ENCODE results near the gene BLNK. TPM values are rescaled to one million over a fixed set of nuclear protein-coding genes. Genes with fewer than 3 reads are reported as not detected.

Gene BLNK
- total RNA-seq, 2 experiments from 2014 or later, result not detected

- CTCF ChIA-PET, result interaction anchor here (0.6 kb wide), 1 partner anchor 14 kb away, joined by 3 read pairs; no protein-coding TSS in a partner anchor
Measured at GRCh38 chr10:96243296-96243695, 28.1 kb downstream of the BLNK start.

GRCh38 chr10:96242822-96243221 is 28.5 kb downstream of the BLNK start:
- ChIA-PET CTCF (interaction anchor here (0.6 kb wide), 1 partner anchor 13 kb away, joined by 3 read pairs; no protein-coding TSS in a partner anchor), POLR2A (no interaction called here)
- Mint-ChIP-seq H3K4me3 (no peak overlapping the region), H3K9me3 (no peaks in the 10 kb centered on the region), H3K36me3 (ENCODE audit: low read depth) (no peaks in the 10 kb centered on the region), H3K4me1 (no peaks in the 10 kb centered on the region), H3K27ac (no peak overlapping the region), H3K27me3 (no peaks in the 10 kb centered on the region)
- DNase-seq, result no peak

More at GRCh38 chr10:96243296-96243695, 28.1 kb downstream of the BLNK start:
- H3K9me3 Mint-ChIP-seq, result no peaks in the 10 kb centered on the region
- no peak for DNase-seq
- POLR2A ChIA-PET, result no interaction called here
- no peaks in the 10 kb centered on the region for H3K27me3 Mint-ChIP-seq
- no peaks in the 10 kb centered on the region for H3K4me1 Mint-ChIP-seq
- no peak overlapping the region for H3K4me3 Mint-ChIP-seq
- H3K36me3 Mint-ChIP-seq (ENCODE audit: low read depth), result no peaks in the 10 kb centered on the region
- H3K27ac Mint-ChIP-seq, result no peak overlapping the region

GRCh38 chr10:96238646-96239623 is 32.4 kb downstream of the BLNK start:
- Mint-ChIP-seq H3K4me3 (no peak overlapping the region), H3K36me3 (ENCODE audit: low read depth) (no peaks in the 10 kb centered on the region), H3K4me1 (no peaks in the 10 kb centered on the region)

DNA sequence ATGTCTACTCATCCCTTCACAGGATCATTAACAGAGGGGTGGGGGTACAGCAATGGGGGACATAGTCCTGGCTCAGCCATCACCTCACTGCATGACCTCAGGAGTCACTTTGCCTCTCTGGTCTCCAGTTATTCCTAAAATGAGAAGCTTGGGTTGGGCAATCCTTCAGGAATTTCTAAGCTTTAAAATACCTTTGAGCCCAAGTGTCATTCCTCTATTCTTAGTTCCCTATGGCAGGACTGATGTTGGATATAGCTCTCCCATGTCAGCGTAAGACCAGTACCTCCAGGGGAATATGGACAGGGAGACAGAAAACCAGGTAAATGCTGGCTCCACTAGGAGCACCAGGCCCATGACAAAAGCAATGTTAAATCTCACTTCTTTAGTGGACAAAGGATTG is 34.5 kb downstream of the BLNK start:
- no peak for DNase-seq
- Mint-ChIP-seq H3K4me3 (no peak overlapping the region), H3K27me3 (no peaks in the 10 kb centered on the region), H3K9me3 (no peaks in the 10 kb centered on the region), H3K36me3 (ENCODE audit: low read depth) (no peaks in the 10 kb centered on the region), H3K27ac (no peak overlapping the region), H3K4me1 (no peaks in the 10 kb centered on the region)
- CTCF ChIA-PET, result interaction anchor here (0.6 kb wide), 1 partner anchor 753 kb away, joined by 6 read pairs; no protein-coding TSS in a partner anchor
- POLR2A ChIA-PET, result no interaction called here

More at GRCh38 chr10:96238646-96239623, 32.4 kb downstream of the BLNK start:
- Mint-ChIP-seq H3K27me3 (no peaks in the 10 kb centered on the region), H3K9me3 (no peaks in the 10 kb centered on the region), H3K27ac (no peak overlapping the region)
- ChIA-PET CTCF (interaction anchor here (1.0 to 1.4 kb wide), 2 partner anchors 10 kb away, joined by 4 to 7 read pairs; no protein-coding TSS in a partner anchor), POLR2A (no interaction called here)
- no peak for DNase-seq

DNA sequence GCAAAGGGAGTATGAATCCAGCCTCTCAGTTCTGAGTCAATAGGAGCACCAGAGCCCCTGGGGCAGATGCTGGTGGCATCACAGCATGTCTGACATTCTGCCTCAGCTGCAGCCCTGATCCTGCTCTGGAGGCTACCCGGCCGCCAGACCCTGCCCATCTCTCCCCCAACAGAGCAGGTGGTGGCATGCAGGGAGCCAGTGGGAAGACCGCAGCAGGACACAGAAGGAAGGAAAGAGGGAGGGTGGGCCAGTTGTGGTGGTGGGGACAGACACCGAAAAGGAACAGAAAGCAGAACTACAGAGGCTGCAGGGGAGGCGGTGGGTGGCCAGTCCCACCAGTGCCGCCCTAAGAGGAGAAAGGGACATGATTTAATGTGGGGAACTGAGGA is 35.3 kb downstream of the BLNK start:
- Mint-ChIP-seq H3K9me3 (no peaks in the 10 kb centered on the region), H3K27me3 (no peaks in the 10 kb centered on the region), H3K4me1 (no peaks in the 10 kb centered on the region), H3K27ac (no peak overlapping the region), H3K36me3 (ENCODE audit: low read depth) (no peaks in the 10 kb centered on the region), H3K4me3 (no peak overlapping the region)
- ChIA-PET CTCF (no interaction called here), POLR2A (no interaction called here)
- DNase-seq, result no peak

GRCh38 chr10:96235326-96236089 is 35.9 kb downstream of the BLNK start:
- Mint-ChIP-seq H3K4me1 (no peaks in the 10 kb centered on the region), H3K27ac (no peak overlapping the region), H3K36me3 (ENCODE audit: low read depth) (no peaks in the 10 kb centered on the region), H3K27me3 (no peaks in the 10 kb centered on the region), H3K9me3 (no peaks in the 10 kb centered on the region), H3K4me3 (no peak overlapping the region)
- DNase-seq, result no peak
- CTCF ChIA-PET, result interaction anchor here (0.7 to 1.6 kb wide), 2 partner anchors 22 to 67 kb away, joined by 3 to 4 read pairs; no protein-coding TSS in a partner anchor
- POLR2A ChIA-PET, result no interaction called here

DNA sequence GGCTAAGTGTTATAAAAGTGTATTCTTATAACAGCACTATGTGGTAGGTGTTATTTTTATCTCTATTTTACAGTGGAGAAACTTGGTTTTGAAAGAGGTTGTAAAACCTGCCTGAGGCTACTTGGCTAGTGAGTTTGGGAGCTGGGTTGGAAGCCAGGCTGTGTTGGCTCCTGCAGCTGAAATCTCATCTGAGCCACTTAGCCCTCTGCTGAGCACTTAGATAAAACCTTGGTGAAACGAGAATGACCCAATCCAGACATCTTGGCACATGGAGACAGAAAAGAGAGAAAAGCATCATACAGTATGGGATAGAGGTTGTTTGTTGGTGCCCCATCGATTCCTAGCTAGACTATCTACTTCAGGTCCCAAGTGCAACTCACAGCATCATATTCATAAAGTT is 37.4 kb downstream of the BLNK start:
- no peaks in the 10 kb centered on the region for H3K4me1 Mint-ChIP-seq
- H3K27ac Mint-ChIP-seq, result no peak overlapping the region
- ChIA-PET CTCF (interaction anchor here (0.8 to 1.6 kb wide), 3 partner anchors 67 to 223 kb away, joined by 3 read pairs; no protein-coding TSS in a partner anchor), POLR2A (no interaction called here)
- no peaks in the 10 kb centered on the region for H3K27me3 Mint-ChIP-seq
- H3K36me3 Mint-ChIP-seq (ENCODE audit: low read depth), result no peaks in the 10 kb centered on the region
- no peaks in the 10 kb centered on the region for H3K9me3 Mint-ChIP-seq
- no peak for DNase-seq
- no peak overlapping the region for H3K4me3 Mint-ChIP-seq

GRCh38 chr10:96230527-96230926 is 40.8 kb downstream of the BLNK start:
- H3K27me3 Mint-ChIP-seq, result no peaks in the 10 kb centered on the region
- ChIA-PET POLR2A (no interaction called here), CTCF (interaction anchor here (1.0 to 2.0 kb wide), 4 partner anchors 14 to 213 kb away, joined by 3 to 8 read pairs (median 4); no protein-coding TSS in a partner anchor)
- H3K27ac Mint-ChIP-seq, result no peak overlapping the region
- H3K9me3 Mint-ChIP-seq, result no peaks in the 10 kb centered on the region
- no peaks in the 10 kb centered on the region for H3K36me3 Mint-ChIP-seq (ENCODE audit: low read depth)
- no peaks in the 10 kb centered on the region for H3K4me1 Mint-ChIP-seq
- DNase-seq, result no peak
- no peak overlapping the region for H3K4me3 Mint-ChIP-seq

DNA sequence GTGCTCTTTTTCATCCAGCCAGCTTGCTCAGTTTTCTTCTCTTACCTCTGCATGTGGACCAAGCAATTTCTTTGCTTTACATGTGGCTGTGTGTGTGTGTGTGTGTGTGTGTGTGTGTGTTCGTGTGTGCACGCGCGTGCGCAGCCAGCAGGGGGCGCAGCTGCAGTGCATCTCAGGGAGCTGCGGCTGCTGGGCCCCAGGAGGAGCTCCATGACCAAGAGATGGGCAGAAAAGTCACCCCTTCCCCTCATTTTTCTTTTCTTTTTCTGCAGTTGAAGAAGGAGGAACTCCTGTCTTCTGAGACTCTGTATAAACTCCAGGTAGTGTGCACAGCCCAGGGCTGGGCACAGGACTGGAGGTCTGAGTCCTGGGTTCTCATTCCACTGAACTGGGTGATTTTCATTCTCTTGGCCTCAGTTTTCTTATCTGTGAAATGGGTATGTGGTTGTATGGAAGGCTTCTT is 41.8 kb downstream of the BLNK start:
- no peak overlapping the region for H3K27ac Mint-ChIP-seq
- no peaks in the 10 kb centered on the region for H3K4me1 Mint-ChIP-seq
- ChIA-PET CTCF (interaction anchor here (0.6 to 2.0 kb wide), 20 partner anchors 8 to 1019 kb away, joined by 3 to 8 read pairs (median 4); no protein-coding TSS in a partner anchor), POLR2A (no interaction called here)
- DNase-seq, result peak; percentile 74
- H3K36me3 Mint-ChIP-seq (ENCODE audit: low read depth), result no peaks in the 10 kb centered on the region
- H3K27me3 Mint-ChIP-seq, result no peaks in the 10 kb centered on the region
- no peaks in the 10 kb centered on the region for H3K9me3 Mint-ChIP-seq
- H3K4me3 Mint-ChIP-seq, result no peak overlapping the region

GRCh38 chr10:96228408-96228994 is 42.9 kb downstream of the BLNK start:
- no peaks in the 10 kb centered on the region for H3K36me3 Mint-ChIP-seq (ENCODE audit: low read depth)
- ChIA-PET CTCF (interaction anchor here (1.3 to 1.7 kb wide), 7 partner anchors 9 to 211 kb away, joined by 4 to 8 read pairs (median 5); no protein-coding TSS in a partner anchor), POLR2A (no interaction called here)
- H3K27me3 Mint-ChIP-seq, result no peaks in the 10 kb centered on the region
- H3K4me3 Mint-ChIP-seq, result no peak overlapping the region
- no peaks in the 10 kb centered on the region for H3K4me1 Mint-ChIP-seq
- no peak for DNase-seq
- H3K9me3 Mint-ChIP-seq, result no peaks in the 10 kb centered on the region
- no peak overlapping the region for H3K27ac Mint-ChIP-seq

DNA sequence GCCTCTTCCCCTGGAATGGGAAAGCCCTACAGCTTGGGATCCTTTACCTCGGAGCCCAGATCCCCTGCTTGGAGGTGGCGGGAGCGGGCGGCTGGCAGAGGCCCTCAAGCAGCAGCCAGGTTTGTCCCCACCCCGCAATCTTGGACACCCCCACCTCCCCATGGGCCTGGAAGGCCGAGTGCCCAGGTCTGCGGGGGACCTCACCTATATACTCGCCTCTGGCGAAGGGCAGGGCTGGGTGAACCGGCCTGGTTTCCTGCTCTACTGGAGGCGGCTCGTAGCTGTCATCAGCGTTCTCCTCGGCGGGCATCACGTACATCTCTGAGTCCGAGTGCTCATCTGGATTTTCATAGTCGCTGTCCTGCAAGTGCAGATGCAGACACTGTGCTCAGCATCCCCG is 44.2 kb downstream of the BLNK start:
- Mint-ChIP-seq H3K36me3 (ENCODE audit: low read depth) (no peaks in the 10 kb centered on the region), H3K27ac (no peak overlapping the region), H3K27me3 (no peaks in the 10 kb centered on the region), H3K4me1 (no peaks in the 10 kb centered on the region), H3K4me3 (no peak overlapping the region), H3K9me3 (no peaks in the 10 kb centered on the region)
- DNase-seq, result no peak
- POLR2A ChIA-PET, result no interaction called here
- CTCF ChIA-PET, result no interaction called here

- ChIA-PET POLR2A (no interaction called here), CTCF (no interaction called here)
- Mint-ChIP-seq H3K36me3 (ENCODE audit: low read depth) (no peaks in the 10 kb centered on the region), H3K9me3 (no peaks in the 10 kb centered on the region), H3K4me1 (no peaks in the 10 kb centered on the region), H3K4me3 (no peak overlapping the region), H3K27ac (no peak overlapping the region), H3K27me3 (no peaks in the 10 kb centered on the region)
- DNase-seq, result no peak
Measured at GRCh38 chr10:96225119-96225518, 46.2 kb downstream of the BLNK start.

Measured in activated CD4-positive, alpha-beta T cell treated with anti-CD3 and anti-CD28 coated beads, Interleukin-2, amount 10 ng/mL, durations not matched to agents 7 days and 5 days (primary cell).